Fibroblast of lung (primary cell): ENCODE results near the gene CCDC12. TPM values are rescaled to one million over a fixed set of nuclear protein-coding genes. Genes with fewer than 3 reads are reported as not detected.

Source experiments
- DNase-seq, 2 donors: peaks; one replicate each; pipeline versions ENCODE4 v3.0.0 to v3.0.0-alpha.2; 2010; ENCODE audit warnings: low read depth in 2 of 2
- H2AFZ ChIP-seq: 2 replicates; pipeline ENCODE4 v1.5.1; 2012; ENCODE audit warnings: low read length, control low read depth, inconsistent platforms
- H3K27ac ChIP-seq: 2 replicates; pipeline ENCODE4 v1.5.1; 2011; ENCODE audit warnings: low read length, control low read depth; ENCODE audit not compliant: insufficient read depth
- H3K27me3 ChIP-seq: 2 replicates; pipeline ENCODE4 v1.5.1; 2011; ENCODE audit warnings: mild to moderate bottlenecking, low read length; ENCODE audit not compliant: control insufficient read depth, insufficient read depth
- H3K36me3 ChIP-seq: 2 replicates; pipeline ENCODE4 v1.5.1; 2011; ENCODE audit warnings: low read length; ENCODE audit not compliant: control insufficient read depth, insufficient read depth
- H3K4me1 ChIP-seq: 2 replicates; pipeline ENCODE4 v1.5.1; 2011; ENCODE audit warnings: low read length; ENCODE audit not compliant: control insufficient read depth, insufficient read depth; ENCODE audit errors: extremely low read depth
- H3K4me2 ChIP-seq: 2 replicates; pipeline ENCODE4 v1.5.1; 2011; ENCODE audit warnings: low read length, control low read depth; ENCODE audit not compliant: insufficient read depth; ENCODE audit errors: extremely low read depth
- H3K4me3 ChIP-seq, 4 experiments: fragments of 200-600 bp in 1 of 4; sonication (generic) in 1 of 4; replicated peaks in 1 of 4; 2 replicates each; pipeline ENCODE4 v1.5.1; 2011 to 2016; ENCODE audit warnings: low read length in 4 of 4, low read depth in 3 of 4, mild to moderate bottlenecking in 3 of 4, control low read depth in 2 of 4, inconsistent platforms in 1 of 4, mixed read lengths in 1 of 4; ENCODE audit not compliant: insufficient read depth in 1 of 4; ENCODE audit errors: control extremely low read depth in 1 of 4
- H3K79me2 ChIP-seq: 2 replicates; pipeline ENCODE4 v1.5.1; 2012; ENCODE audit warnings: mild to moderate bottlenecking, low read length, inconsistent platforms; ENCODE audit not compliant: control insufficient read depth, insufficient read depth
- H3K9ac ChIP-seq: 2 replicates; pipeline ENCODE4 v1.5.1; 2011; ENCODE audit warnings: mild to moderate bottlenecking, low read length, control low read depth; ENCODE audit not compliant: insufficient read depth
- H3K9me3 ChIP-seq: 2 replicates; pipeline ENCODE4 v1.5.1; 2012; ENCODE audit warnings: low read depth, low read length; ENCODE audit not compliant: control insufficient read depth, insufficient read depth
- H4K20me1 ChIP-seq: 2 replicates; pipeline ENCODE4 v1.5.1; 2011; ENCODE audit warnings: low read length; ENCODE audit not compliant: control insufficient read depth, insufficient read depth; ENCODE audit errors: extremely low read depth
- EZH2 ChIP-seq: IDR thresholded peaks from 2 replicates; pipeline ENCODE4 v1.5.1; 2012; ENCODE audit warnings: low read length, control low read depth, mild to moderate bottlenecking; ENCODE audit errors: missing control alignments
- polyA plus RNA-seq, 2 donors: library from polyadenylated mRNA; depleted of rRNA in 1 of 2; stranded (reverse) in 1 of 2; unstranded in 1 of 2; fragments of >200 nt; gene quantifications; 2 replicates each; pipeline ENCODE4 v1.2.1, GENCODE V29; 2011 to 2012; ENCODE audit warnings: missing spikeins in 1 of 2
- total RNA-seq: library from RNA; depleted of rRNA; stranded (reverse); fragments of >200 nt; gene quantifications from 2 replicates; pipeline ENCODE4 v1.2.1, GENCODE V29; 2014
- TF ChIP-seq, protein P1 (sequence below), 2 donors: IDR thresholded peaks in 1 of 2; conservative IDR thresholded peaks in 1 of 2; 1 replicate in 1 of 2; 2 replicates in 1 of 2; pipeline ENCODE4 v1.5.1; 2011 to 2012; ENCODE audit warnings: low read length in 2 of 2, control low read depth in 1 of 2, inconsistent platforms in 1 of 2, low read depth in 1 of 2, mild to moderate bottlenecking in 1 of 2

The CCDC12 gene
- total and polyA plus RNA-seq, 2 donors (not counting 1 experiment from before 2014, with no cell fraction given): 28.0 to 29.2 TPM

DNA sequence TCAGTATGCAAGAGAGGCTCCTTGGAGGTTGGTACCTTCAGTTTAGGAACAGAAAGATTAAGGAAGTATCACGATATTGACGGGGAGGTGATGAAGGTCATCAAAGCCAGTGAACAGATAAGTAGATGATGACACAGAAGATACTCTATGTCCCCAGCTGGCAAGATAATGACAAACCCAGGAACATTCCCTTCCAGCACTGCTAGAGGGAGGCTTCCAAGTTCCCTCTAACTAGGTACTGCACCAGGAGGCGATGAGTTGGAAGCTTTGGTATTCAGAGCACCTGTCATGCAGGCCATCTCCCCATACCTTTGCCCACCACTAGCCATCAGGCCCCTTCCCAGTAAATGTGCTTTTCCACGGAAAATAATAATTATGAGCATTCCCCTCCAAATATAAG is 43.8 kb upstream of the CCDC12 start:
- Histone ChIP-seq H4K20me1 (no peaks in the 10 kb centered on the region), H3K27me3 (no peaks in the 10 kb centered on the region), H3K9ac (no peak overlapping the region), H3K36me3 (peaks cover 5% of the 10 kb centered on the region), H3K27ac (no peak overlapping the region), H3K79me2 (peaks cover 8% of the 10 kb centered on the region), H2AFZ (no peak overlapping the region), H3K4me1 (peaks cover 17% of the 10 kb centered on the region), H3K4me3 (no peak overlapping the region), H3K4me2 (no peak overlapping the region), H3K9me3 (no peaks in the 10 kb centered on the region)
- TF ChIP-seq, protein P1, sequence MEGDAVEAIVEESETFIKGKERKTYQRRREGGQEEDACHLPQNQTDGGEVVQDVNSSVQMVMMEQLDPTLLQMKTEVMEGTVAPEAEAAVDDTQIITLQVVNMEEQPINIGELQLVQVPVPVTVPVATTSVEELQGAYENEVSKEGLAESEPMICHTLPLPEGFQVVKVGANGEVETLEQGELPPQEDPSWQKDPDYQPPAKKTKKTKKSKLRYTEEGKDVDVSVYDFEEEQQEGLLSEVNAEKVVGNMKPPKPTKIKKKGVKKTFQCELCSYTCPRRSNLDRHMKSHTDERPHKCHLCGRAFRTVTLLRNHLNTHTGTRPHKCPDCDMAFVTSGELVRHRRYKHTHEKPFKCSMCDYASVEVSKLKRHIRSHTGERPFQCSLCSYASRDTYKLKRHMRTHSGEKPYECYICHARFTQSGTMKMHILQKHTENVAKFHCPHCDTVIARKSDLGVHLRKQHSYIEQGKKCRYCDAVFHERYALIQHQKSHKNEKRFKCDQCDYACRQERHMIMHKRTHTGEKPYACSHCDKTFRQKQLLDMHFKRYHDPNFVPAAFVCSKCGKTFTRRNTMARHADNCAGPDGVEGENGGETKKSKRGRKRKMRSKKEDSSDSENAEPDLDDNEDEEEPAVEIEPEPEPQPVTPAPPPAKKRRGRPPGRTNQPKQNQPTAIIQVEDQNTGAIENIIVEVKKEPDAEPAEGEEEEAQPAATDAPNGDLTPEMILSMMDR (conservative IDR thresholded peaks at IDR 0.05 in 1 of 2, IDR thresholded peaks at IDR 0.05 in 1 of 2; ENCODE audit: low read depth in 1 of 2, low read length in 2 of 2): no peak
- TF ChIP-seq EZH2: no peak
- no peak for DNase-seq

DNA sequence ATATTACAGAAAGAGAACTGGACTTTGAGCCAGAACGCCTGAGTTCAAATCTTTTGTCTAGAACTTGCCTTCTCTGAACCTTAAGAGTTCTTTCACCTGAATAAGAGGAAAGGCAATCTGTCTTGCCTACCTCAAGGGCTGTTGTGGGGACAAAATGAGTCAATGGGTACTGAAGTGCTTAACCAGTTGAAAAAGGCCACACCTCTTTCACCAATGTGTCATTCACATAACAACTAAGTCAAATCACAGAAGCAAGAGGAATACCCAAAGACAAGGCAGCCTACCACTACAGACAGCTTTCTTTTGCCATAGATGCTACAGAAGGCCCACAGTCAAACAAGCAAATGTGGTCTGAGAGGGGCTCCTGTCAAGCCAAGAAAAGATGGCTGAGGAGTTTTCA is 42.7 kb upstream of the CCDC12 start:
- Histone ChIP-seq H3K4me1 (peaks cover 17% of the 10 kb centered on the region), H3K4me2 (no peak overlapping the region), H3K36me3 (peaks cover 6% of the 10 kb centered on the region), H3K9me3 (no peaks in the 10 kb centered on the region), H3K9ac (no peak overlapping the region), H3K27me3 (no peaks in the 10 kb centered on the region), H3K27ac (no peak overlapping the region), H3K79me2 (peaks cover 2% of the 10 kb centered on the region), H4K20me1 (no peaks in the 10 kb centered on the region), H3K4me3 (no peak overlapping the region), H2AFZ (no peak overlapping the region)
- DNase-seq: no peak
- TF ChIP-seq EZH2: no peak
- TF ChIP-seq, protein P1 (conservative IDR thresholded peaks at IDR 0.05 in 1 of 2, IDR thresholded peaks at IDR 0.05 in 1 of 2; ENCODE audit: low read depth in 1 of 2, low read length in 2 of 2): no peak

DNA sequence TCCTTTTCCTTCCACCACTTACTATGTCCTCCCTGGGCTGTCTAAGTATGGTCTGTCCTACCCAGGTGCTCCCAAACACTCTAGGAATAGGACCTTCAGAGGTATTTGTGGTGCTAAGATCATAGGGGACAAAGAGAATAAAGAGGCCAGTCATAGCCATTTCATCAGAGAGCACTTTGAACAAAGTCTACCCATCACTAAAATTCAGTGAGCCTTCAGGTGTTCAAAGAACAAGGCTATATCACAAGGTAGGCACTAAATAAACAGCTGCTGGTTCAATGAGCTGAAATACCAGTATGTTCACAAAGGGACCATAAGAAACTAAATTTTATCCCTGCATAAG is 41.7 kb upstream of the CCDC12 start:
- Histone ChIP-seq H4K20me1 (no peaks in the 10 kb centered on the region), H3K79me2 (no peaks in the 10 kb centered on the region), H3K27ac (no peak overlapping the region), H3K36me3 (peaks cover 8% of the 10 kb centered on the region), H3K9me3 (no peaks in the 10 kb centered on the region), H3K4me1 (peaks cover 17% of the 10 kb centered on the region), H3K4me2 (no peak overlapping the region), H3K27me3 (no peaks in the 10 kb centered on the region), H3K9ac (no peak overlapping the region), H2AFZ (no peak overlapping the region), H3K4me3 (no peak overlapping the region)
- TF ChIP-seq EZH2: no peak
- TF ChIP-seq, protein P1 (conservative IDR thresholded peaks at IDR 0.05 in 1 of 2, IDR thresholded peaks at IDR 0.05 in 1 of 2; ENCODE audit: low read depth in 1 of 2, low read length in 2 of 2): no peak
- no peak for DNase-seq
